ENCODE data around the gene ADSL. TPM values are rescaled to one million over a fixed set of nuclear protein-coding genes. Genes with fewer than 3 reads are reported as not detected.

ADSL gene
- total and polyA plus RNA-seq, 2 donors from 2014 or later: 42.5 to 57.5 TPM

DNA sequence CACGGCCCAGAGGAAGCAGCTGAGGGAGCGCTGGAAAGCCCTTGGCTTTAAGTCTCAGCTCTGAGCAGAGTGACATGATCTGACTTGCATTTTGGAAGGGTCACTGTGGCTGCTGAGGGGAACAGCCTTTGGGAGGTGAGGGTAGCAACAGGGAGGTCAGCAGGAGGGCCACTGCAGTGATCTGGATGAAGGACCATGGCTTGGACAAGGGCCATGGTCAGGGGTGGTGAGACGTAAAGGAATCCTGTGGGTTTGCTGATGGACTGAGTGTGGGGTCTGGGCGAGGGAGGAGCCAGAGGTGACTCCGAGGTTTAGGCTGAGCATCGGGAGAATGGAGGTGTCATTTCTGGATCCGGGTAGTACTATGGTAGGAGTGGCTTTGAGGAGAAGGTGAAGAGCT is 57.4 kb downstream of the ADSL start:
- FAIRE-seq: no peak
- Histone ChIP-seq H3K9ac (ENCODE audit: low read length in 3 of 3) (no peak overlapping the region), H3K36me3 (ENCODE audit: control insufficient read depth in 2 of 3, insufficient read depth in 3 of 3, low read length in 3 of 3) (peaks cover 3 to 29% (median 8%) of the 10 kb centered on the region in 3 donors), H3K27me3 (ENCODE audit: control insufficient read depth, insufficient read depth, low read length) (no peaks in the 10 kb centered on the region), H3K27ac (ENCODE audit: low read depth in 2 of 2, low read length in 2 of 2) (no peak overlapping the region), H3K9me3 (ENCODE audit: control insufficient read depth in 2 of 3, insufficient read depth in 1 of 3, low read length in 3 of 3) (no peaks in the 10 kb centered on the region), H3K4me1 (ENCODE audit: control insufficient read depth in 2 of 3, insufficient read depth in 2 of 3, low read depth in 1 of 3, low read length in 3 of 3) (no peaks in the 10 kb centered on the region), H3K4me3 (ENCODE audit: low read length in 3 of 3) (no peak overlapping the region)
- TF ChIP-seq CTCF (IDR thresholded peaks at IDR 0.05; ENCODE audit: borderline replicate concordance, extremely low read depth, insufficient read depth): no peak
- no peak for DNase-seq
- intact Hi-C loops (cut with DNase I): no loop called here

DNA sequence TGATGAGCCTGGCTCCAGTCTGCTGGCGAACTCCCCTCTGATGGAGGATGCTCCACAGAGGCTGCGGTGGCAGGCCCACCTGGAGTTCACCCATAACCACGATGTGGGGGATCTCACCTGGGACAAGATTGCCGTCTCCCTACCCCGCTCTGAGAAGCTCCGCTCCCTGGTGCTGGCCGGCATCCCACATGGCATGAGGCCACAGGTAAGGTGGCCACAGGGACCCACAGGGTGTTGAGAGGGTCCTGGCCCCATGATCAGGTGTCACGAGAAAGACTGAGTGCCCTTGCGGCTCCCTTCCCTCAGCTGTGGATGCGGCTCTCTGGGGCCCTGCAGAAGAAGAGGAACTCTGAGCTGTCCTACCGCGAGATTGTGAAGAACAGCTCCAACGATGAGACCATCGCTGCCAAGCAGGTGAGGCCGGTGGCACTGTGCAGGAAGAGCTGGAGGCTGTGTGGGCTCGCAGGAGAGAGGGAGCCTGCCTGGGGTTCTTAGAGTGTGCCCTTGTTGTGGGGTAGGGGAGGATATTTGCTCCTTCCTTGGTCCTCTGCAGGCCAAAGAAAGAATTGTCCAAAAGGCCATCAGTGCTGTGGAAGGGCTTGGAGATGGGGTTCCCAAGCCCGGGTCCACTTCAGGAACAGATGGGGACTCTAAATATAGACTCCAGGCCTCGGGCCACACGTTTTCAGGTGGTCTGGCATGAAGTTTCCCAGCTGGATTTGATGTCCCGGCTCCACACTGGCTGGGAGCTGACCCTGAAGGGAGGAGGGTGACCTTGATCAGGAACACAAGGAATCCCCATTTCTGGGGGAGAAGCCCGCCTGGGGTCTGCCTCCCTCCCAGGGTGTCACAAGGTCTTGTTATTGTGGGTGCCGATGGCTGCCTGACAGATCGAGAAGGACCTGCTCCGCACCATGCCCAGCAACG is 58.2 kb downstream of the ADSL start:
- no peak overlapping the region for H3K9ac ChIP-seq (ENCODE audit: low read length in 3 of 3)
- no peak overlapping the region for H3K27ac ChIP-seq (ENCODE audit: low read depth in 2 of 2, low read length in 2 of 2)
- no peaks in the 10 kb centered on the region for H3K9me3 ChIP-seq (ENCODE audit: control insufficient read depth in 2 of 3, insufficient read depth in 1 of 3, low read length in 3 of 3)
- no peaks in the 10 kb centered on the region for H3K4me1 ChIP-seq (ENCODE audit: control insufficient read depth in 2 of 3, insufficient read depth in 2 of 3, low read depth in 1 of 3, low read length in 3 of 3)
- FAIRE-seq (no peak), DNase-seq (no peak)
- intact Hi-C loops (cut with DNase I): no loop called here
- no peak for TF ChIP-seq CTCF (IDR thresholded peaks at IDR 0.05; ENCODE audit: borderline replicate concordance, extremely low read depth, insufficient read depth)
- peaks cover 3 to 29% (median 9%) of the 10 kb centered on the region in 3 donors for H3K36me3 ChIP-seq (ENCODE audit: control insufficient read depth in 2 of 3, insufficient read depth in 3 of 3, low read length in 3 of 3)
- H3K27me3 ChIP-seq (ENCODE audit: control insufficient read depth, insufficient read depth, low read length): no peaks in the 10 kb centered on the region
- no peak overlapping the region for H3K4me3 ChIP-seq (ENCODE audit: low read length in 3 of 3)

- no peaks in the 10 kb centered on the region for H3K9me3 ChIP-seq (ENCODE audit: control insufficient read depth in 2 of 3, insufficient read depth in 1 of 3, low read length in 3 of 3)
- intact Hi-C loops (cut with DNase I): no loop called here
- H3K27me3 ChIP-seq (ENCODE audit: control insufficient read depth, insufficient read depth, low read length): no peaks in the 10 kb centered on the region
- H3K36me3 ChIP-seq (ENCODE audit: control insufficient read depth in 2 of 3, insufficient read depth in 3 of 3, low read length in 3 of 3): peaks cover 3 to 36% (median 13%) of the 10 kb centered on the region in 3 donors
- TF ChIP-seq CTCF (IDR thresholded peaks at IDR 0.05; ENCODE audit: borderline replicate concordance, extremely low read depth, insufficient read depth): no peak
- no peak overlapping the region for H3K27ac ChIP-seq (ENCODE audit: low read depth in 2 of 2, low read length in 2 of 2)
- H3K4me3 ChIP-seq (ENCODE audit: low read length in 3 of 3): no peak overlapping the region
- no peak overlapping the region for H3K9ac ChIP-seq (ENCODE audit: low read length in 3 of 3)
- FAIRE-seq: no peak
- no peaks in the 10 kb centered on the region for H3K4me1 ChIP-seq (ENCODE audit: control insufficient read depth in 2 of 3, insufficient read depth in 2 of 3, low read depth in 1 of 3, low read length in 3 of 3)
- no peak for DNase-seq
These were observed 59.1 kb downstream of the ADSL start for GRCh38 chr22:40405178-40406062.

All from kidney (tissue), 14 donors.